Keratinocyte (primary cell): Measurements from ENCODE around the gene SYT6.

Experiments
- CTCF ChIP-seq, 3 experiments: IDR thresholded peaks in 1 of 3; conservative IDR thresholded peaks in 1 of 3; optimal IDR thresholded peaks in 1 of 3; 2 replicates in 2 of 3; 3 replicates in 1 of 3; pipeline versions ENCODE3 to v1.5.1; 2011; ENCODE audit warnings: low read length in 3 of 3, mild to moderate bottlenecking in 3 of 3, moderate library complexity in 2 of 3, control low read depth in 1 of 3, inconsistent platforms in 1 of 3; ENCODE audit not compliant: insufficient read depth in 2 of 3; ENCODE audit errors: extremely low read depth in 1 of 3
- EZH2 ChIP-seq: IDR thresholded peaks from one replicate; pipeline ENCODE4 v1.6.1; 2012; ENCODE audit warnings: inconsistent platforms, mild to moderate bottlenecking, low read length, moderate library complexity

- no peak for TF ChIP-seq CTCF (optimal IDR thresholded peaks at IDR 0.05 in 1 of 3, IDR thresholded peaks at IDR 0.05 in 1 of 3, conservative IDR thresholded peaks at IDR 0.05 in 1 of 3; ENCODE audit: extremely low read depth in 1 of 3, insufficient read depth in 2 of 3, low read length in 3 of 3)
- no peak for TF ChIP-seq EZH2
Measured at GRCh38 chr1:114144016-114144415, 9.7 kb downstream of the SYT6 start.
